Right cardiac atrium (tissue), 5 donors: ENCODE data around the gene FAM111A. TPM values are rescaled to one million over a fixed set of nuclear protein-coding genes. Genes with fewer than 3 reads are reported as not detected.

Experiments
- polyA plus RNA-seq: library from polyadenylated mRNA; stranded (reverse); fragments of 200-250 nt; gene quantifications from one replicate; pipeline ENCODE4 v1.2.3, GENCODE V29; 2013
- total RNA-seq, 4 donors: library from RNA; stranded (reverse); fragmentation: NEBNext Ultra II Directional; extraction: Animal tissue kit (Norgen Biotek cat#: 25700); gene quantifications; one replicate each; pipeline ENCODE4 v1.2.1, GENCODE V29; 2021
- donor health status: healthy with polysubstance abuse.
- donor health status: DM: no; HTN: yes; CAD: no.
- donor health status: DM: no; HTN: no; CAD: no.
- donor health status: DM: no; HTN: yes; CAD: no; lungs with severe emphysema.
- donor health status: DM: yes; HTN: yes; CAD: no.

FAM111A gene
- total and polyA plus RNA-seq, 5 donors, result 7.0 to 12.2 (median 10.4) TPM

Other genes with a start within 250 kb of the FAM111A start
- not detected for gene GLYATL1, start 203.4 kb upstream of the FAM111A start, total RNA-seq
- gene GLYATL1, start 203.4 kb upstream of the FAM111A start, polyA plus RNA-seq, result not detected
- not detected for gene GLYATL1B, start 56.5 kb upstream of the FAM111A start, total RNA-seq
- gene GLYATL1B, start 56.5 kb upstream of the FAM111A start, polyA plus RNA-seq, result not detected
- 1 to 10 TPM in 1 of 4 donors, under 1 TPM in 2, not detected in 1; 0.17 to 2.5 (median 0.91) TPM for gene FAM111B, start 35.6 kb upstream of the FAM111A start, total RNA-seq
- 0.05 TPM for gene FAM111B, start 35.6 kb upstream of the FAM111A start, polyA plus RNA-seq
- 1 to 10 TPM; 1.6 to 3.4 (median 1.7) TPM for gene DTX4, start 29.3 kb downstream of the FAM111A start, total RNA-seq
- 0.70 TPM for gene DTX4, start 29.3 kb downstream of the FAM111A start, polyA plus RNA-seq
- 10 to 100 TPM; 13.5 to 20.9 (median 18.9) TPM for gene MPEG1, start 70.1 kb downstream of the FAM111A start, total RNA-seq
- gene MPEG1, start 70.1 kb downstream of the FAM111A start, polyA plus RNA-seq, result 1.9 TPM
- gene OR5AN1, start 216.0 kb downstream of the FAM111A start, total RNA-seq, result not detected
- not detected for gene OR5AN1, start 216.0 kb downstream of the FAM111A start, polyA plus RNA-seq